ENCODE results near the gene KIF26A.

KIF26A gene

DNA sequence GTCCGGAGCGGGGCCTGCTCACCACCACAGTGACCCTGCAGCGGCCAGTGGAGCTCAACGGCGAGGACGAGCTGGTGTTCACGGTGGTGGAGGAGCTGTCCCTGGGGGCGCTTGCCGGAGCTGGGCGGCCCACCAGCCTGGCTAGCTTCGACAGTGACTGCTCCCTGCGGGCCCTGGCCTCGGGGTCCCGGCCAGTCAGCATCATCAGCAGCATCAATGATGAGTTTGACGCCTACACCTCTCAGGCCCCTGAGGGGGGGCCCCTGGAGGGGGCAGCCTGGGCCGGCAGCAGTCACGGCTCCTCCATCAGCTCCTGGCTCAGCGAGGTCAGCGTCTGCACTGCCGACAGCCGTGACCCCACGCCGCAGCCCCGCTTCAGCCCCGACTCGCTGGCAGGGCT, 37.4 kb downstream of the KIF26A start:
- Mint-ChIP-seq H3K36me3 (no peaks in the 10 kb centered on the region), H3K4me1 (ENCODE audit: low read depth) (no peaks in the 10 kb centered on the region), H3K4me3 (no peak overlapping the region), H3K27me3 (no peaks in the 10 kb centered on the region), H3K27ac (no peak overlapping the region), H3K9me3 (ENCODE audit: low read depth) (no peaks in the 10 kb centered on the region)

DNA sequence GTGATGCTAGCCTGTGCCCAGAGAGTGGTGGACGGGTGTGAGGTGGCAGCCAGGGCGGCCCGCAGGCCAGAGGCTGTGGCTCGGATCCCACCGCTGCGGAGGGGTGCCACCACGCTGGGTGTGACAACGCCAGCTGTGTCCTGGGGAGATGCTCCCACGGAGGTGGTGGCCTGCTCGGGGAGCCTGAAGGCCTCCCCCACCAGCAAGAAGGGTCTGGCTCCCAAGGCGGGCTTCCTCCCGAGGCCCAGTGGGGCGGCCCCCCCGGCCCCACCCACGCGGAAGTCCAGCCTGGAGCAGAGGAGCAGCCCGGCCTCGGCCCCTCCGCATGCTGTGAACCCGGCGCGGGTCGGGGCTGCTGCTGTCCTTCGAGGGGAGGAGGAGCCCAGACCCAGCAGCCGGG, 38.2 kb downstream of the KIF26A start:
- Mint-ChIP-seq H3K4me1 (ENCODE audit: low read depth) (no peaks in the 10 kb centered on the region), H3K27ac (no peak overlapping the region), H3K9me3 (ENCODE audit: low read depth) (no peaks in the 10 kb centered on the region), H3K36me3 (no peaks in the 10 kb centered on the region), H3K4me3 (no peak overlapping the region), H3K27me3 (no peaks in the 10 kb centered on the region)

DNA sequence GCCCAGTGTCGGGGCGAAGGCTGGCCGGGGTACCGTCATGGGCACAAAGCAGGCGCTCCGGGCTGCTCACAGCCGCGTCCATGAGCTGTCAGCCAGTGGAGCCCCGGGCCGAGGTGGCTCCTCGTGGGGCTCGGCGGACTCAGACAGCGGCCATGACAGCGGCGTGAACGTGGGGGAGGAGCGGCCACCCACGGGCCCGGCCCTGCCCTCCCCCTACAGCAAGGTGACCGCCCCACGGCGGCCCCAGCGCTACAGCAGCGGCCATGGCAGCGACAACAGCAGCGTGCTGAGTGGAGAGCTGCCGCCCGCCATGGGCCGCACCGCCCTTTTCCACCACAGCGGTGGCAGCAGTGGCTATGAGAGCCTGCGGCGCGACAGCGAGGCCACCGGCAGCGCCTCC, 39.0 kb downstream of the KIF26A start:
- no peak overlapping the region for H3K4me3 Mint-ChIP-seq
- no peaks in the 10 kb centered on the region for H3K9me3 Mint-ChIP-seq (ENCODE audit: low read depth)
- no peaks in the 10 kb centered on the region for H3K4me1 Mint-ChIP-seq (ENCODE audit: low read depth)
- no peaks in the 10 kb centered on the region for H3K36me3 Mint-ChIP-seq
- no peak overlapping the region for H3K27ac Mint-ChIP-seq
- no peaks in the 10 kb centered on the region for H3K27me3 Mint-ChIP-seq

DNA sequence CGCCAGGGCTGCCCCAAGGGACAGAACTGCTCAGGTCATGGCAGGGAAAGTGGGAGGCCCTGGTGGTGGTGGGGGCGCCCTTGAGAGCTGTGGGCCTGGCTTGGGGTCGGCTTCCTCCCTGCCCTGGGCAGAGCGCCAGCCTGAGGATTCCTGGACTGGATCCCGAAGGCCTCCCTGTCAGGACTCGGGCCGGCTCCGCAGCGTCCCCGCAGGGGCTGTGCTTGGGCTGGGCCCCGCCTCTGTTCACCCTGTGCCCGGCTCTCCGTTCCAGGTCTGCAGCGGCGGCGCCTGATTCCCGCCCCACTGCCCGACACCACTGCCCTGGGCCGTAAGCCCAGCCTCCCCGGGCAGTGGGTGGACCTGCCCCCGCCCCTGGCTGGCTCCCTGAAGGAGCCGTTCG, 39.9 kb downstream of the KIF26A start:
- H3K9me3 Mint-ChIP-seq (ENCODE audit: low read depth), result no peaks in the 10 kb centered on the region
- H3K36me3 Mint-ChIP-seq, result no peaks in the 10 kb centered on the region
- no peaks in the 10 kb centered on the region for H3K4me1 Mint-ChIP-seq (ENCODE audit: low read depth)
- no peak overlapping the region for H3K4me3 Mint-ChIP-seq
- H3K27me3 Mint-ChIP-seq, result no peaks in the 10 kb centered on the region
- no peak overlapping the region for H3K27ac Mint-ChIP-seq

DNA sequence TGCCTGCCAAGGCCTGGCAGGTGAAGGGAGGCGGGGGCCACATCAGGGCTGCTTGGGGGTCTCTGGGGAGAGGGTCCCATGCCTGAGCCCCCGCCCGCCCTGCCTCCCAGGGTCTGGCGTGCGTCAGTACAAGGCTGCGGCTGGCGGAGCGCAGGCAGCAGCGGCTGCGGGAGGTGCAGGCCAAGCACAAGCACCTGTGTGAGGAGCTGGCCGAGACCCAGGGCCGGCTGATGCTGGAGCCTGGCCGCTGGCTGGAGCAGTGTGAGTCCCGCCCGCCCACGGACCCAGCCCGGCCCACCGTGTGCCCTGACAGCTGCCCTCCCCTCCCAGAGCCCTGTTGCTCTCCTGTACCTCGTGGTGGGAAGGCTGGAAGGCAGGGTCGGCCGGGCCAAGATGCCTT, 40.7 kb downstream of the KIF26A start:
- no peaks in the 10 kb centered on the region for H3K27me3 Mint-ChIP-seq
- no peak overlapping the region for H3K27ac Mint-ChIP-seq
- H3K9me3 Mint-ChIP-seq (ENCODE audit: low read depth), result no peaks in the 10 kb centered on the region
- H3K36me3 Mint-ChIP-seq, result no peaks in the 10 kb centered on the region
- no peaks in the 10 kb centered on the region for H3K4me1 Mint-ChIP-seq (ENCODE audit: low read depth)
- no peak overlapping the region for H3K4me3 Mint-ChIP-seq

DNA sequence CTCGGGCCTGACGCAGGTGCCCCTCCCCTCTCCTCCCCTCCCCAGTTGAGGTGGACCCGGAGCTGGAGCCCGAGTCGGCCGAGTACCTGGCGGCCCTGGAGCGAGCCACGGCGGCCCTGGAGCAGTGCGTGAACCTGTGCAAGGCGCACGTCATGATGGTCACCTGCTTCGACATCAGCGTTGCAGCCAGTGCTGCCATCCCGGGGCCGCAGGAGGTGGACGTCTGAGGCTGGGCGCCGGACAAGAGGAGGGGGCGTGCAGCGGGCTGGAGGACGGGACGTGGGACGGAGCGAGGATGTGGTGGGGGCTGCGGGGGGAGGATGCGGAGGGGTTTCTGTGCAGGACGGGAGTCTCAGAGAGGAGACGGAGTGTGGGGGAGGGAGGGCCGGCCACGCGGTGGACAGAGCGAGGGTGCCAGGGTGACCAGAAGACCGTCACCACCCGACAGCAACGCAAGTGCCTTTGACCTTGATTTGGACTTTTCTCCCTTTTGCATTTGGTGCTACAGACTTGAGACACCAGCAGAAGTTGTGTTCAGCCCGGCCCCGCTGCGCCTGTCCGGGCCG, 41.3 kb downstream of the KIF26A start:
- no peaks in the 10 kb centered on the region for H3K9me3 Mint-ChIP-seq (ENCODE audit: low read depth)
- H3K4me3 Mint-ChIP-seq, result no peak overlapping the region
- H3K36me3 Mint-ChIP-seq, result no peaks in the 10 kb centered on the region
- H3K27ac Mint-ChIP-seq, result no peak overlapping the region
- H3K27me3 Mint-ChIP-seq, result no peaks in the 10 kb centered on the region
- H3K4me1 Mint-ChIP-seq (ENCODE audit: low read depth), result no peaks in the 10 kb centered on the region

DNA sequence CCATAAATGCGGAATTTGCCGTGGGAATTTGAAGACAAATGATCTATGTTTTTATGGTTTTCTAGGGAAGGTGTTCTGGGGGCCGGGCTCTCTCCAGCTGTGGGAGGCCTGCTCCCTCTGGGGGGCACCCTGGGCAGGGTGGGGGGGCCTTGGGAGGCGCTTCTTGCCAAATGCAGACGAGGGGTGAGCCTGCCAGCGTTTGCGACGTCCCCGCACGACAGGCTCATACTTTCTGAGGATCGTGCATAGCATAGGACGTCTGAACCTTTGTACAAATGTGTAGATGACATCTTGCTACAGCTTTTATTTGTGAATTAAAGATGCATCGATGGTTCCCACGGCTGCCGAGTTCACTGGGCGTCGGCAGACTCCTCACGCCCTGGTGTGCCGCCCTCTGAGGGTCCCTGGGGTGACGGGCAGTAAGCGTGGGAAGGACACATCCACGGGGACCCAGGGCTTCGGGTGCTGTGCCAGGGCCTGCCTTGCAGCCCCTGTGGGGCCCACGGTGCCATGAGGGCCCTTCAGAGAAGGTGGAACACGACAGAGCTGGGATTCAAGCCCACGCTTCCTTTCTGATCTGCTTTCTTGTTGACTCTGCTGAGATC, 42.3 kb downstream of the KIF26A start:
- H3K27me3 Mint-ChIP-seq, result no peaks in the 10 kb centered on the region
- no peak overlapping the region for H3K4me3 Mint-ChIP-seq
- no peaks in the 10 kb centered on the region for H3K9me3 Mint-ChIP-seq (ENCODE audit: low read depth)
- no peak overlapping the region for H3K27ac Mint-ChIP-seq
- no peaks in the 10 kb centered on the region for H3K4me1 Mint-ChIP-seq (ENCODE audit: low read depth)
- H3K36me3 Mint-ChIP-seq, result no peaks in the 10 kb centered on the region

DNA sequence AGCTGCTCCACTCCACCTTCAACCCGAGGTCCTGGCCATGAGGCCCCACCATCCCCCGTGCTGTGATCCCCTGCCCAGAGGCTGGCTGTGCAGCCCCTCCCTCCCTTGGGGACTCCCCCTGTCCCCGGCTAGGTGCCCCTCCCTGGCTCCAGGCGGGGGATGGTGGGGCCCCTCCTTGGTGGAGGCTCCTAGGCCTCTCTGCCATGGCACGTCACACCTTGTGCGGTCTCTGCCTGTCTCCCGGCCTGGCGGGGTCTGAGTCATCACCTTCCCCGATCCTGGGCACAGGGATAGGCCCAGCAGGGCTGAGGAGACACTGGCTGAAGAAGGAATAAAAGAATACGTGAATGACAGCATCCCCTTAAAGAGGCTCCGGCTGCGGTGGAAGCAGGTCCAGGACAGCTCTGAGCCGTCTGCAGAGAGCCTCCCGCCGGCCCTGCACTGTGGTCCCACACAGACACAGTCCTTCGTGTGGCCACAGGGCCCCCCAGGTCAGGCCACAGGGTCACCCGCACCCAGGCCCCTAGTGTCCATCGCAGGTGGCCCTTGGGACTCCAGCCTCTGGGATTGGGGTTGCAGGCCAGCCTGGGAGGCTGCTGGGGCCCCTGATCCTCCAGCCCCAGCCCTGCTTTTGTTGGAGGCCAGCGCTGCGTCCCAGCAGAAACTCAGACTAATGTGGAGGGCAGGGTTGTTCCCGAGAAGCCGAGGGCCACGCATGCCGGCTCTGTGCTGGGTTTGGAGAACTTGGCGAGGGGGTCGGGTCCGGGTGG, 43.6 kb downstream of the KIF26A start:
- Mint-ChIP-seq H3K27me3 (no peaks in the 10 kb centered on the region), H3K4me1 (ENCODE audit: low read depth) (no peaks in the 10 kb centered on the region), H3K4me3 (no peak overlapping the region), H3K36me3 (no peaks in the 10 kb centered on the region), H3K27ac (no peak overlapping the region), H3K9me3 (ENCODE audit: low read depth) (no peaks in the 10 kb centered on the region)

DNA sequence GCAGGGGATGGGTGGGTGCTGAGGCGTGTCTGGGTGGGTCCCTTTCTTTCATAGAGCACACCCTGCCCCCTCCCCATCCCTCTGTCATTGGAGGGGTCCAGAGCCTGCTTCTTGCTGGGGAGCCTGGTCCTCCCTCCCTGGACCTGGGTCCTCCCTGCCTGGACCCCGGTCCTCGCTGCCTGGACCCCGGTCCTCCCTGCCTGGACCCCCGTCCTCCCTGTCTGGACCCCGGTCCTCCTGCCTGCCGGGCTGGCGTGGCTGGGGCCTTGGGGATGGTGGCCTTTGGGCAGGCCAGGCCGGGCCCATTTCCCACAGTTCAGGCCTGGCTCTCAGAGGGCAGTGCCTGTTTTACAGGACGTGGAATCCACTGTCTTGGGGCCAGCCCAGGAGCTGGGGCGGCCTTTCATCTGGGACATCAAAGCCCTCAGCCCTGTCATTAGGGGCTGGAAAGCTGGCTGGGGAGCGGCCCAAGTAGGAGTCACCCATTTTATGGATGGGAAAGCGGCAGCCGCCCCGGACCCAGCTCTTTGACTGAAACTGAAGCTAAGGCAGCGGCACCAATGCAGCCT, 44.6 kb downstream of the KIF26A start:
- no peak overlapping the region for H3K4me3 Mint-ChIP-seq
- no peaks in the 10 kb centered on the region for H3K27me3 Mint-ChIP-seq
- H3K9me3 Mint-ChIP-seq (ENCODE audit: low read depth), result no peaks in the 10 kb centered on the region
- no peaks in the 10 kb centered on the region for H3K36me3 Mint-ChIP-seq
- no peak overlapping the region for H3K27ac Mint-ChIP-seq
- H3K4me1 Mint-ChIP-seq (ENCODE audit: low read depth), result no peaks in the 10 kb centered on the region

DNA sequence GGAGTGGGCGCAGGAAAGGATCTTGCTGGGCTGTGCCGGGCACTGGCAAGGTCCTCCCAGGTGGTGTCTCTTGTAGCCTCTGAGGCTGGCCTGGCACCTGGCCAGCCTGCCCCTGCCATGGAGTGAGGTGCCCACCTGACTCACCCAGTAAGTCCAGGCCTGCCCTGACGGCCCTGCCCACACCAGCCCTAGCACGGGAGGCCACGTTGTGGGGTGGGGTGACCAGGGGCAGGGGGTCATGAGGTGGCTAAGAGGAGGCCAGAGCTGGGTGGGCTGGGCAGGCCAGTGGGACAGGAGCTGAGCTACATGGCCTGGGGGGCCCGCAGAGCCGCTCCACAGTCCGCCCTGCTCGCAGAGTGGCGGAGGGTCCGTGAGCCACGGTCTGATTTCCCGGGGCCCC, 45.4 kb downstream of the KIF26A start:
- Mint-ChIP-seq H3K4me3 (no peak overlapping the region), H3K27ac (no peak overlapping the region), H3K36me3 (no peaks in the 10 kb centered on the region), H3K4me1 (ENCODE audit: low read depth) (no peaks in the 10 kb centered on the region), H3K9me3 (ENCODE audit: low read depth) (no peaks in the 10 kb centered on the region), H3K27me3 (no peaks in the 10 kb centered on the region)

DNA sequence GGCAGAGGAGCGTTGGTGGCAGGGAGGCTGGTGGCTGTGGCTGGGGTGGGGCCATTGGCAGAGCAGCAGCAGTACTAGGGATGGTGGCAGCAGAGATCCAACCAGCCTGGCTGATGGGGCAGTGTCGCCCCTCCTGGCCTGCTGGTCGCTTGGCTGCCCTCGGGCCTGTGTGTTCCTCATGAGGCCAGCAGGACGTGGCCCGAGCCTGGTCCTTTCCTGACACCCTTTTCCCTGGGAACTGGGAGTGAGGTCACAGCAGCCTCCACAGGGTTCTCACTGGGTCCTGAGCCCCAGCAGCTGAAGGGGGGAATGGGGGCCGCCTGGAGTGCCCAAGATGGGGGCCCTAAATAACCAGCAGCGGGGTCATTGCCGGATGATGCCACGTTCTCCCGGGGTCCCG, 46.1 kb downstream of the KIF26A start:
- Mint-ChIP-seq H3K9me3 (ENCODE audit: low read depth) (no peaks in the 10 kb centered on the region), H3K4me1 (ENCODE audit: low read depth) (no peaks in the 10 kb centered on the region), H3K36me3 (no peaks in the 10 kb centered on the region), H3K27me3 (no peaks in the 10 kb centered on the region), H3K4me3 (no peak overlapping the region), H3K27ac (no peak overlapping the region)

DNA sequence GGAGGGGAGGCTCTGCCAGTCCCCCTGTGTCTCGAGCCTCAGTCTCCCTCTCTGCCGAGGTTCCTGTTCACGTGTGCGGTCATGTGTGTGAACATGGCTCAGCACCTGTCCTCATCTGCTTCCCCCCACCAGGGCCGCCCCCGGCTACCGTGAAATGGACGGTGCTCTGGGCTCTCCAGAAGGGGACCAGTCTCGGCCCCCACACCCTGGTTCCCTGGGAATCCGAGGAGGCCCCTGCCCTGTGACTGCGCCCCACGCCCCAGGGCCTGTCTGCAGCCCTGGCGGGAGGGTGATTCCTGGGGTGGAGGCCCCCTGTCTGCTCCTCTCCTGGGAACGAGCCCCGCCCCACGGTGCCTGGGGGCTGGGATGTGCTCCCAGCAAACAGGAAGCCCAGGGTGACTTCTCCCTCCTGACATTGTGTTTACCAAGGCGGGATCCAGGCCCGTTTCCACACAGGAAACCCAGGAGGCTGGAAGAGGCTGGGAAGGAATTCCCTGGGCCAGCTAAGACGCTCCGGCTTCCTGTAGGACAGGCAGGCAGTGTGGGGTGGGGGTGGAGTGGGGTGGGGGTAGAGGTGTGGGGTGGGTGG, 46.6 kb downstream of the KIF26A start:
- Mint-ChIP-seq H3K27me3 (no peaks in the 10 kb centered on the region), H3K27ac (no peak overlapping the region), H3K4me1 (ENCODE audit: low read depth) (no peaks in the 10 kb centered on the region), H3K9me3 (ENCODE audit: low read depth) (no peaks in the 10 kb centered on the region), H3K36me3 (no peaks in the 10 kb centered on the region), H3K4me3 (no peak overlapping the region)

DNA sequence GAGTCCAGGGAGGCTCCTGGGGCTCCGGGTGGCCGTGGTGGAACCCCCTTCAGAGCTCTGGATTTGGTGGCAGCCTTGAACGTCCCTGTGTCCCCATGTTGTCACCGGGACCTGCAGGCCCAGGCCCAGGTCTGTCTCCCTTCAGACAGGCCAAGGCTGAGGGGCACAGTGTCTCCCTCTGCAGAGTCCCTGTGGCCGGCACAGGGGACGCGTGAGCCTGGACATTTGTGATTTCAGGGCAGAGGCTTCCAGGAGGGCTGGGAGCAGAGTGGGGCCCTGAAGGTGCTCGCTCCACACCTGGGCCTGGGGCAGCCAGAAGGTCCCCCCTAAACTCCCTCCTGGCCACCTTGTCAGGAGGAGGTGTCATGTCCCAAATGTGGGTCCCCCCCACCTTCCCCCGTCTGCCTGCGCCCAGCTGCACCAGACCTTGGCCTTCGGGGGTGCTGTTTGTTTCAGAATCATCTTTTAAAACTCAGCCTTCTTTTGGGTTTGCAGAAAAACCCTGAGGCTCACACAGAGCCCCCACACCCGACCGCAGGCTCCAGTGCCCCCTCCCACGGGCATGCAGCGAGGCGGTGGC, 47.6 kb downstream of the KIF26A start:
- Mint-ChIP-seq H3K4me1 (ENCODE audit: low read depth) (no peaks in the 10 kb centered on the region), H3K9me3 (ENCODE audit: low read depth) (no peaks in the 10 kb centered on the region), H3K27me3 (no peaks in the 10 kb centered on the region), H3K27ac (no peak overlapping the region), H3K36me3 (no peaks in the 10 kb centered on the region), H3K4me3 (no peak overlapping the region)

DNA sequence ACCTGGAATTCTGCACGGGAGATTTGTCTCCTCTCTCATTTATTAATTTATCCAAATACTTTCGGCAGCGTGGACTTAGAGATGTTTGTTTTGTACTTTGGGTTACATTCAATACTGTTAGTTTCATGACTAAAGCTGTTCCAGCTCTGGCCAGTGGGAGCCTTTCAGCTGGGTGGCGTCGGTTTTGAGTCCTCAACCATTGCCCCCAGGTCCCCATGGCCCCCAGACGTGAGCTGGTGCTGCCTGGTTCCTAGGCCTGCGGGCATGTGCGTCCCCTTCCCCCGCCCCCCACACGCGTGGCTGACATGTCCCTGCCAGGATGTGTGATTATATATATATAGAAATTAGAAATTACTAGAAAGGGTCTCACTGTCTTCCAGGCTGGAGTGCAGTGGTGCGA, 48.2 kb downstream of the KIF26A start:
- no peaks in the 10 kb centered on the region for H3K9me3 Mint-ChIP-seq (ENCODE audit: low read depth)
- no peaks in the 10 kb centered on the region for H3K4me1 Mint-ChIP-seq (ENCODE audit: low read depth)
- H3K27me3 Mint-ChIP-seq, result no peaks in the 10 kb centered on the region
- H3K4me3 Mint-ChIP-seq, result no peak overlapping the region
- no peaks in the 10 kb centered on the region for H3K36me3 Mint-ChIP-seq
- no peak overlapping the region for H3K27ac Mint-ChIP-seq

Measured in activated naive CD8-positive, alpha-beta T cell (primary cell).